ENCODE measurements around the gene RAD9A. TPM values are rescaled to one million over a fixed set of nuclear protein-coding genes. Genes with fewer than 3 reads are reported as not detected.

RAD9A gene
- polyA plus RNA-seq, 1 of the 3 experiments (the other 2 are of a cell fraction): 22.3 TPM

- peak overlapping the region in 1 of 2 experiments; percentile 27; a peak in 2 of 4 replicates for H3K27ac ChIP-seq (ENCODE audit: low read depth in 2 of 2, low read length in 1 of 2)
- no peak for DNase-seq
- H2AFZ ChIP-seq (ENCODE audit: low read depth): peak overlapping the region; percentile 68; the same call in 1 of the 2 replicates
- H3K9ac ChIP-seq: peak overlapping the region; percentile 97
- H3K4me3 ChIP-seq (ENCODE audit: low read depth in 2 of 2, low read length in 1 of 2): peak overlapping the region; percentile 76 to 98
- H4K20me1 ChIP-seq (ENCODE audit: insufficient read depth): no peaks in the 10 kb centered on the region
- H3K9me2 ChIP-seq: no peaks in the 10 kb centered on the region
- no peaks in the 10 kb centered on the region for H3K9me3 ChIP-seq
- WGBS (ENCODE audit: low lambda C conversion rate): 16% methylated on average over 28 of the region's 31 CpGs
- ChIA-PET CTCF (interaction anchor here (0.9 to 2.7 kb wide), 17 partner anchors 10 to 225 kb away, joined by 3 to 53 read pairs (median 4); partner anchors contain the start of genes CLCF1 and PPP1CA), POLR2A (interaction anchor here (0.8 to 2.6 kb wide), 13 partner anchors 9 to 130 kb away, joined by 3 to 32 read pairs (median 4); partner anchors contain the start of genes AIP, CLCF1, POLD4 and PPP1CA)
- H3F3A ChIP-seq (replicated peaks; ENCODE audit: insufficient read depth): peaks cover 14% of the 10 kb centered on the region
- H3K27me3 ChIP-seq (ENCODE audit: insufficient read depth): no peaks in the 10 kb centered on the region
- peak overlapping the region; percentile 99 for H3K4me2 ChIP-seq
- H3K4me1 ChIP-seq (ENCODE audit: control insufficient read depth in 1 of 2, insufficient read depth in 2 of 2, low read depth in 1 of 2, low read length in 1 of 2): peaks cover 0 to 13% of the 10 kb centered on the region in 2 experiments; a peak in 1 of 4 replicates
- peaks cover 23% of the 10 kb centered on the region for H3K79me2 ChIP-seq (ENCODE audit: insufficient read depth)
- H3K36me3 ChIP-seq (replicated peaks in 1 of 2; ENCODE audit: control insufficient read depth in 1 of 2, insufficient read depth in 2 of 2, low read length in 1 of 2): peaks cover 0 to 1% of the 10 kb centered on the region in 2 experiments
- TF ChIP-seq TEAD4 (IDR thresholded peaks at IDR 0.05; ENCODE audit: borderline replicate concordance, insufficient read depth) (no peak), YY1 (IDR thresholded peaks at IDR 0.05; ENCODE audit: low read depth) (no peak), RAD21 (IDR thresholded peaks at IDR 0.05; ENCODE audit: low read length) (no peak), RFX5 (IDR thresholded peaks at IDR 0.05; ENCODE audit: low read length) (no peak), CTCF (IDR thresholded peaks at IDR 0.05) (no peak), ELF1 (IDR thresholded peaks at IDR 0.05) (no peak), GATA2 (CRISPR knock-in tag; IDR thresholded peaks at IDR 0.05) (no peak), NRF1 (IDR thresholded peaks at IDR 0.05; ENCODE audit: low read depth, low read length) (no peak), TCF12 (IDR thresholded peaks at IDR 0.05) (no peak), MXI1 (IDR thresholded peaks at IDR 0.05; ENCODE audit: low read depth, low read length) (no peak), IRF3 (IDR thresholded peaks at IDR 0.05; ENCODE audit: low read depth, low read length) (no peak)
Measured at GRCh38 chr11:67392183-67392715, 463 bp downstream of the RAD9A start.

- H3K9ac ChIP-seq: no peak overlapping the region
- WGBS (ENCODE audit: low lambda C conversion rate): 92% methylated on average over 6 of the region's 18 CpGs
- no peak for DNase-seq
- H3K36me3 ChIP-seq (replicated peaks in 1 of 2; ENCODE audit: control insufficient read depth in 1 of 2, insufficient read depth in 2 of 2, low read length in 1 of 2): peaks cover 8 to 13% of the 10 kb centered on the region in 2 experiments
- H3K4me3 ChIP-seq (ENCODE audit: low read depth in 2 of 2, low read length in 1 of 2): no peak overlapping the region
- no peaks in the 10 kb centered on the region for H3K9me2 ChIP-seq
- H3K79me2 ChIP-seq (ENCODE audit: insufficient read depth): peaks cover 23% of the 10 kb centered on the region
- no peak overlapping the region for H3K4me2 ChIP-seq
- ChIA-PET POLR2A (no interaction called here), CTCF (interaction anchor here (2.5 kb wide), 1 partner anchor 11 kb away, joined by 6 read pairs; no protein-coding TSS in a partner anchor)
- H4K20me1 ChIP-seq (ENCODE audit: insufficient read depth): no peaks in the 10 kb centered on the region
- no peaks in the 10 kb centered on the region for H3K27me3 ChIP-seq (ENCODE audit: insufficient read depth)
- H3K9me3 ChIP-seq: no peaks in the 10 kb centered on the region
- H3K27ac ChIP-seq (ENCODE audit: low read depth in 2 of 2, low read length in 1 of 2): no peak overlapping the region
- no peak overlapping the region for H2AFZ ChIP-seq (ENCODE audit: low read depth)
- TF ChIP-seq EZH2phosphoT487 (IDR thresholded peaks at IDR 0.05; ENCODE audit: borderline replicate concordance, low read depth) (no peak), CHD2 (IDR thresholded peaks at IDR 0.05; ENCODE audit: low read length, partially characterized antibody) (no peak), CTCF (IDR thresholded peaks at IDR 0.05) (no peak), RXRA (IDR thresholded peaks at IDR 0.05; ENCODE audit: borderline replicate concordance, low read depth) (no peak), FOSL2 (IDR thresholded peaks at IDR 0.05; ENCODE audit: borderline replicate concordance, low read depth) (no peak), PBX3 (IDR thresholded peaks at IDR 0.05) (no peak)
- peaks cover 18% of the 10 kb centered on the region for H3F3A ChIP-seq (replicated peaks; ENCODE audit: insufficient read depth)
- peaks cover 0 to 13% of the 10 kb centered on the region in 2 experiments; a peak in 1 of 4 replicates for H3K4me1 ChIP-seq (ENCODE audit: control insufficient read depth in 1 of 2, insufficient read depth in 2 of 2, low read depth in 1 of 2, low read length in 1 of 2)
Measured at GRCh38 chr11:67393437-67393836, 1.7 kb downstream of the RAD9A start.
